OCI-LY7 (cell line): ENCODE measurements around the gene WDFY3. TPM values are rescaled to one million over a fixed set of nuclear protein-coding genes. Genes with fewer than 3 reads are reported as not detected.

Source experiments
- BruUV-seq: library from RNA; stranded (reverse); fragments of 400-500 nt; replicated peaks from 2 replicates; lab custom pipeline; 2021; lab: Mats Ljungman, UMichigan
- CTCF ChIA-PET: fragments of 300-600 bp; sonication (Branson Sonifier 250); formaldehyde crosslinking; loops from one replicate; lab custom pipeline; 2022; ENCODE audit warnings: antibody characterized with exemption; ENCODE audit not compliant: unreplicated experiment; lab: Charles Lee
- POLR2A ChIA-PET: fragments of 300-600 bp; sonication (Branson Sonifier 250); formaldehyde crosslinking; loops from one replicate; lab custom pipeline; 2022; ENCODE audit warnings: antibody characterized with exemption; lab: Charles Lee
- DNase-seq: peaks from one replicate; pipeline ENCODE4 v3.0.0-alpha.2; 2015; ENCODE audit warnings: low spot score
- H2AFZ ChIP-seq: fragments of 200-600 bp; sonication (generic), shearing (Covaris generic); 2 replicates; pipeline ENCODE4 v1.6.1; 2014; ENCODE audit warnings: mild to moderate bottlenecking, antibody characterized with exemption, low read length, moderate library complexity
- H3K27ac ChIP-seq: fragments of 200-600 bp; sonication (generic); 2 replicates; pipeline ENCODE4 v1.5.1; 2014; ENCODE audit warnings: mixed run types, low read depth, mild to moderate bottlenecking, moderate library complexity, low read length, inconsistent platforms; ENCODE audit not compliant: poor library complexity, severe bottlenecking
- H3K36me3 ChIP-seq: fragments of 200-600 bp; sonication (generic); 2 replicates; pipeline ENCODE4 v1.6.1; 2014; ENCODE audit warnings: mild to moderate bottlenecking, antibody characterized with exemption, low read length, moderate library complexity, mixed read lengths; ENCODE audit not compliant: insufficient read depth
- H3K4me1 ChIP-seq: fragments of 200-600 bp; sonication (generic); 2 replicates; pipeline ENCODE4 v1.5.1; 2014; ENCODE audit warnings: mild to moderate bottlenecking, low read length; ENCODE audit not compliant: insufficient read depth, poor library complexity, severe bottlenecking
- H3K4me2 ChIP-seq: fragments of 200-600 bp; sonication (generic); 2 replicates; pipeline ENCODE4 v1.6.1; 2014; ENCODE audit warnings: mild to moderate bottlenecking, low read length
- H3K4me3 ChIP-seq: fragments of 200-600 bp; sonication (generic); 2 replicates; pipeline ENCODE4 v1.5.1; 2014; ENCODE audit warnings: mild to moderate bottlenecking, low read depth, low read length; ENCODE audit not compliant: poor library complexity, severe bottlenecking
- H3K79me2 ChIP-seq: fragments of 200-600 bp; sonication (generic); 2 replicates; pipeline ENCODE4 v1.6.1; 2016; ENCODE audit warnings: low read depth, mild to moderate bottlenecking, low read length, moderate library complexity, mixed read lengths; ENCODE audit not compliant: insufficient read depth
- H3K9me2 ChIP-seq: fragments of 200-600 bp; sonication (generic); 2 replicates; pipeline ENCODE4 v1.6.1; 2016; ENCODE audit warnings: mild to moderate bottlenecking, low read length, mixed read lengths; ENCODE audit not compliant: insufficient read depth
- H3K9me3 ChIP-seq: fragments of 200-600 bp; sonication (generic); 2 replicates; pipeline ENCODE4 v1.6.1; 2014; ENCODE audit warnings: mild to moderate bottlenecking, mixed run types, low read length, mixed read lengths
- H4K20me1 ChIP-seq: fragments of 200-600 bp; sonication (generic); 2 replicates; pipeline ENCODE4 v1.6.1; 2014; ENCODE audit warnings: mild to moderate bottlenecking, antibody characterized with exemption, low read length, moderate library complexity, mixed read lengths; ENCODE audit not compliant: insufficient read depth
- CTCF ChIP-seq: fragments of 200-600 bp; sonication (generic); conservative IDR thresholded peaks from 2 replicates; pipeline ENCODE4 v1.5.1; 2014; ENCODE audit warnings: mild to moderate bottlenecking, antibody characterized with exemption, low read length, moderate library complexity, mixed read lengths
- EZH2phosphoT487 ChIP-seq: fragments of 200-600 bp; sonication (generic); IDR thresholded peaks from 2 replicates; pipeline ENCODE4 v1.6.1; 2018; ENCODE audit warnings: low read depth, borderline replicate concordance, mild to moderate bottlenecking, mixed run types, antibody characterized with exemption, low read length, moderate library complexity, mixed read lengths
- intact Hi-C: fragments of 100-400 bp; cut with micrococcal nuclease; formaldehyde crosslinking; loops from one replicate; pipeline ENCODE4 v1.10.0; 2022; ENCODE audit not compliant: unreplicated experiment
- total RNA-seq, 2 experiments: library from RNA; depleted of rRNA in 1 of 2; stranded (reverse); fragments of >200 nt in 1 of 2; shearing (Covaris generic) in 1 of 2; gene quantifications; 2 replicates each; pipeline ENCODE4 v1.2.3, GENCODE V29; 2014 to 2022

The WDFY3 gene
- total RNA-seq, 2 experiments from 2014 or later = not detected

DNA sequence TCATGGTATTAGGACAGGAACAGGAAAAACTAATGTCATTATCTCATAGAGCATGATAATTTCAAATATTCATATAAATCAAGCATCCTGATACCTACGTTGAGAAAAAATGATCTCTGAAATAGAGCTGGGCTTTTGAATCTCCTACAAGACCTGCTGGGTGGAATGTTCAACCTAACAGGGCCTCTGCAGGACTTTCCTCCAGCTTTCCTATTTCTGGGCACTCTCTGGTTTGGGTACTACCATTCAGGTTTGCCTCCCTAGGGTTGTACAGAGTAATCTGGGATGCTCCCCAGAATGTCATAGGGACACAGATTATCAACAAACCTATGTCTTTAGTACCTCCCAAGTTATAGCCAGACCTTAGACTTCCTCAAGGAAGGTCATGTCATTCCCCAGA is 274.7 kb downstream of the WDFY3 start:
- intact Hi-C loops = no loop called here
- no peaks in the 10 kb centered on the region for H3K9me2 ChIP-seq
- no peak overlapping the region for H2AFZ ChIP-seq
- DNase-seq = no peak
- no peaks in the 10 kb centered on the region for H3K9me3 ChIP-seq
- H4K20me1 ChIP-seq = no peaks in the 10 kb centered on the region
- H3K27ac ChIP-seq = no peak overlapping the region
- no peak for TF ChIP-seq EZH2phosphoT487
- no peak for TF ChIP-seq CTCF
- H3K4me2 ChIP-seq = no peak overlapping the region
- H3K79me2 ChIP-seq = no peaks in the 10 kb centered on the region
- BruUV-seq = no TSS peak
- H3K36me3 ChIP-seq = no peaks in the 10 kb centered on the region
- ChIA-PET CTCF (no interaction called here), POLR2A (interaction anchor here (0.5 kb wide), 1 partner anchor 659 kb away, joined by 3 read pairs; no protein-coding TSS in a partner anchor)
- no peak overlapping the region for H3K4me3 ChIP-seq
- no peaks in the 10 kb centered on the region for H3K4me1 ChIP-seq

DNA sequence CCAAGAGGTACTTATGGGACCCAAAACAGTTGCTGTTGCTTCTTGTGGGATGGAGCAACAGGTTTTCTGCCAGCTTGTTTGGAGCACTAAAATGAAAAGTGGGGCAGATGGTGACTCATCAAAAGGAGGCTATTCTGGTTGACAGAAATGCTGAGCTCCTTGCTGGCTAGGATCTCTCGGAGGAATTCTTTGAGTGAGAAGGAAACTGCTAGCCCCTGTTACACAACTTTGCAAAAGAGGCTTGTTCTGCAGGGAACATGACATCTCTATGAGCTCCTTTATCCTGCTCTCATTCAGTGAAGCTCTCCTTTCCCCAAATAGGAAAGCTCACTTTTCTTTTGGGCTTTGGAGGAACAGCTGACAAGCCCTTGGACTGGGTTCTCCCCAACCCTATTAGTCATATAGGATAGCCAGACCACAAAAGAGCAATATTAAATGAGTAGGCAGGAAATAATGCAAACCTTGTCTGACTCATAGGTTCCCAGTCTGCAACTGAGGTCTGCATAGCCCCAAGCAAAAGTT is 275.3 kb downstream of the WDFY3 start:
- H3K79me2 ChIP-seq = no peaks in the 10 kb centered on the region
- CTCF ChIA-PET = no interaction called here
- H3K36me3 ChIP-seq = no peaks in the 10 kb centered on the region
- H3K4me3 ChIP-seq = no peak overlapping the region
- DNase-seq = no peak
- no peaks in the 10 kb centered on the region for H4K20me1 ChIP-seq
- no peaks in the 10 kb centered on the region for H3K4me1 ChIP-seq
- intact Hi-C loops = no loop called here
- no peak overlapping the region for H3K27ac ChIP-seq
- POLR2A ChIA-PET = no interaction called here
- H3K9me2 ChIP-seq = no peaks in the 10 kb centered on the region
- TF ChIP-seq EZH2phosphoT487 (no peak), CTCF (no peak)
- no TSS peak for BruUV-seq
- H2AFZ ChIP-seq = no peak overlapping the region
- H3K9me3 ChIP-seq = no peaks in the 10 kb centered on the region
- H3K4me2 ChIP-seq = no peak overlapping the region

GRCh38 chr4:84690481-84690880 is 276.0 kb downstream of the WDFY3 start:
- no peaks in the 10 kb centered on the region for H3K79me2 ChIP-seq
- intact Hi-C loops = no loop called here
- DNase-seq = no peak
- BruUV-seq = no TSS peak
- H3K9me2 ChIP-seq = no peaks in the 10 kb centered on the region
- H2AFZ ChIP-seq = no peak overlapping the region
- no peaks in the 10 kb centered on the region for H3K9me3 ChIP-seq
- H3K27ac ChIP-seq = no peak overlapping the region
- CTCF ChIA-PET = no interaction called here
- no peak overlapping the region for H3K4me3 ChIP-seq
- H4K20me1 ChIP-seq = no peaks in the 10 kb centered on the region
- POLR2A ChIA-PET = no interaction called here
- H3K4me1 ChIP-seq = no peaks in the 10 kb centered on the region
- no peak for TF ChIP-seq EZH2phosphoT487
- TF ChIP-seq CTCF = no peak
- H3K36me3 ChIP-seq = no peaks in the 10 kb centered on the region
- H3K4me2 ChIP-seq = no peak overlapping the region
